ACHN (cell line): ENCODE data around the gene KDM1B.

ENCODE experiments used
- DNase-seq: peaks from one replicate; pipeline ENCODE4 v3.0.0-alpha.2; 2015
- in situ Hi-C: cut with HindIII; loops from 2 replicates; pipeline ENCODE4 v1.10.0; 2017; ENCODE audit warnings: low sequenced_read_pairs, low pct_ligation_motif_present, low pct_unique_long_range_greater_than_20kb

The KDM1B gene

GRCh38 chr6:18245079-18245478 is 89.9 kb downstream of the KDM1B start:
- DNase-seq, result no peak
- in situ Hi-C loops, result no loop called here

GRCh38 chr6:18245642-18246041 is 90.4 kb downstream of the KDM1B start:
- in situ Hi-C loops, result no loop called here
- no peak for DNase-seq

- in situ Hi-C loops, result no loop called here
- no peak for DNase-seq
Measured at GRCh38 chr6:18246205-18246604, 91.0 kb downstream of the KDM1B start.

GRCh38 chr6:18247002-18247401 is 91.8 kb downstream of the KDM1B start:
- in situ Hi-C loops, result no loop called here
- DNase-seq, result no peak

- no peak for DNase-seq
- in situ Hi-C loops, result no loop called here
Measured at GRCh38 chr6:18248698-18249097, 93.5 kb downstream of the KDM1B start.

GRCh38 chr6:18249271-18249670 is 94.0 kb downstream of the KDM1B start:
- in situ Hi-C loops, result no loop called here
- no peak for DNase-seq

- in situ Hi-C loops, result no loop called here
- no peak for DNase-seq
Measured at GRCh38 chr6:18253635-18254034, 98.4 kb downstream of the KDM1B start.

- in situ Hi-C loops, result no loop called here
- DNase-seq, result no peak
Measured at GRCh38 chr6:18254793-18255192, 99.6 kb downstream of the KDM1B start.

GRCh38 chr6:18259675-18260447 is 104.6 kb downstream of the KDM1B start:
- no peak for DNase-seq
- in situ Hi-C loops, result no loop called here

GRCh38 chr6:18260448-18261106 is 105.4 kb downstream of the KDM1B start:
- DNase-seq, result peak; percentile 31
- in situ Hi-C loops, result no loop called here

GRCh38 chr6:18261877-18262276 is 106.7 kb downstream of the KDM1B start:
- DNase-seq, result no peak
- in situ Hi-C loops, result no loop called here

GRCh38 chr6:18262702-18263417 is 107.6 kb downstream of the KDM1B start:
- in situ Hi-C loops, result no loop called here
- DNase-seq, result peak; percentile 19

- peak; percentile 18 for DNase-seq
- in situ Hi-C loops, result no loop called here
Measured at GRCh38 chr6:18263418-18264218, 108.4 kb downstream of the KDM1B start.

- peak; percentile 82 for DNase-seq
- in situ Hi-C loops, result no loop called here
Measured at GRCh38 chr6:18264219-18264922, 109.1 kb downstream of the KDM1B start, which contains the start of gene DEK. Gene DEK (minus strand): TSS chr6:18264530. CDS start chr6:18263987, 543 bp downstream.

- in situ Hi-C loops, result no loop called here
- no peak for DNase-seq
Measured at GRCh38 chr6:18264923-18265377, 109.7 kb downstream of the KDM1B start.

- in situ Hi-C loops, result no loop called here
- no peak for DNase-seq
Measured at GRCh38 chr6:18265787-18266522, 110.7 kb downstream of the KDM1B start.

GRCh38 chr6:18266523-18266912 is 111.3 kb downstream of the KDM1B start:
- no peak for DNase-seq
- in situ Hi-C loops, result no loop called here
